ENCODE measurements around the gene LOC128125822.

Gene LOC128125822

DNA sequence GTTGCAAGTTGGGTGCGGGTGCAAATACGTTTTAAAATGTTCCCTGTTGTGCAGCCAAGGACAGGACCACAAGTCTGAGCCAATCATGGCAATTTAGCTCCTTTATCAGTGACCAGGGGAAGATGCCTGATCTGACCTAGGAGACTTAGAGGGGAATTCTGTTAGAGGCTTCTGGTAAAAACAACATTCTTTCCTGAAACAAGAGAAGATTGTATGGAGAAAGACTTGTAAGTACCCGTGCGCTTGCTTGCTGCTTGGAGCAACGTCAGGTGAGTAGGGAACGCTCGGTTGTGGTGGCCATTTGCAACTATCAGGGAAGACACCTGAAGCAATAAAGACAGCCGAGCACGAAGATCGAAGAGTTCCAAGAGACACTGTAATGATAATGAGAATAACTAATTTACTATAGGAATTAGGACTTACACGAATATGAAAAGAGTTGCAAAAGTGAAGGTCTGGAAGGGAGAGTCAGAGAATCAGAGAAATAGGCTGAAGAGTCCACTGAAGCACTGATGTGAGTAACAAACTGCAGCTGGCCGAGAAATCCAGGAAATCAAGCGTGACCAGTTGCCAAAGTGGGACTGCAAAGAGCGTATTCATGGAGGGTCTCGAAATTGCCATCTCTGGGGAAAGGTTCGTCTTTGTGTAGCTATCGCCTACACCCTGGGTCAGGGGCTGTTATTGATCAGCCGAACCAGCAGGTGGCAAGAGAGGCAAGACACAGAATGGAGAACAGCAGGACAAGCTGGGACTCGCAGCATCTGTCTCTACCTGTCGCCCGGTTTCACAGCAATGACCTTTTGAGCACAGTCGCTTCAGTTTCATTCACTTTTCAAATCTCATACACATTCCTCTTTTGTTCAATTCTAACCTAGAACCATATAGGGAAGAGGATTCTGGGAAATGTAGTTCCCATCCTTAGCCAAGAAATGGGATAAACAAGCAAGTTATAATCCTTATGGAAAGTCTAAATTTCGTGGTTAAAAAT is 26.1 kb downstream of the LOC128125822 start (continued):
- TF ChIP-seq SIN3A (IDR thresholded peaks at IDR 0.05; ENCODE audit: low read depth, low read length) (0 out of 2 replicates have a peak, but pooled peaks have one; percentile 31), EED (IDR thresholded peaks at IDR 0.05; ENCODE audit: low read depth) (0 out of 2 replicates have a peak, but pooled peaks have one; percentile 27)

DNA sequence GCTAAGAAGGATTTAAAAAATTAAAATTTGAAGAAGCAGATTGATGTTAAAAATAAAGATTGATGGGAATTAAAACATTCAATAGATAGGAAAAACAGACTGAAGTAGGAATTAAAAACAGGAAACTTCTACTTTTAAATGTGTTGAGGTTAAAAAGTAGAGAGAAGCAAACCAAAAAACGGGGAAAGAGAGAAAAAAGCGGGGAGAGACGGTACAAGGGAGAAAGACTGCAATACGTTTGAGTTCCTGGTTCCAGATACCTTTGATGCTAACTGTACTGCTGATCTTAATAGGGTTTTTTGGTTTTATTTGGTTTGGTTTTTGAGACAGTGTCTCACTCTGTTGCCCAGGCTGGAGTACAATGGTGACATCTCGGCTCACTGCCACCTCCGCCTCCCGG is 27.0 kb downstream of the LOC128125822 start:
- in situ Hi-C loops (cut with MboI) (loop anchor here (5.0 kb wide), 2 partner anchors 163 to 247 kb away; no protein-coding TSS in a partner anchor), intact Hi-C loops (cut with micrococcal nuclease; ENCODE audit: unreplicated experiment) (loop anchor here (2.0 kb wide), 1 partner anchor 204 kb away; no protein-coding TSS in a partner anchor)
- H4K20me1 ChIP-seq (ENCODE audit: control insufficient read depth, insufficient read depth): no peaks in the 10 kb centered on the region
- CTCF ChIA-PET: interaction anchor here (0.7 to 6.4 kb wide), 40 partner anchors 8 to 336 kb away, joined by 3 to 151 read pairs (median 6); no protein-coding TSS in a partner anchor
- no peaks in the 10 kb centered on the region for H3K79me2 ChIP-seq (ENCODE audit: control insufficient read depth, insufficient read depth, low read length)
- DNase-seq (ENCODE audit: low read depth, low spot score) (no peak), ATAC-seq (no peak), FAIRE-seq (no peak)
- POLR2A ChIA-PET: interaction anchor here (1.1 to 2.3 kb wide), 3 partner anchors 25 to 246 kb away, joined by 4 to 8 read pairs (median 7); no protein-coding TSS in a partner anchor
- SMC1A ChIA-PET (ENCODE audit: uncharacterized antibody, unreplicated experiment): interaction anchor here (0.6 to 5.7 kb wide), 27 partner anchors 13 to 292 kb away, joined by 3 to 95 read pairs (median 5); partner anchors contain the start of gene PHF3
- H3K36me3 ChIP-seq (ENCODE audit: control insufficient read depth in 2 of 2, insufficient read depth in 2 of 2, low read length in 1 of 2): no peaks in the 10 kb centered on the region
- peak overlapping the region; percentile 99; the same call in 1 of the 2 replicates for H2AFZ ChIP-seq (ENCODE audit: control insufficient read depth, low read depth, low read length)
- H3K9me3 ChIP-seq (replicated peaks; ENCODE audit: control insufficient read depth, insufficient read depth, low read length): no peaks in the 10 kb centered on the region
- H3K27ac ChIP-seq (ENCODE audit: control insufficient read depth, insufficient read depth): no peak overlapping the region
- no peak overlapping the region for H3K4me2 ChIP-seq (ENCODE audit: control insufficient read depth, insufficient read depth)
- H3K4me3 ChIP-seq: no peak overlapping the region
- TF ChIP-seq FOXK2 (IDR thresholded peaks at IDR 0.05): no peak
- TF ChIP-seq, protein P1, sequence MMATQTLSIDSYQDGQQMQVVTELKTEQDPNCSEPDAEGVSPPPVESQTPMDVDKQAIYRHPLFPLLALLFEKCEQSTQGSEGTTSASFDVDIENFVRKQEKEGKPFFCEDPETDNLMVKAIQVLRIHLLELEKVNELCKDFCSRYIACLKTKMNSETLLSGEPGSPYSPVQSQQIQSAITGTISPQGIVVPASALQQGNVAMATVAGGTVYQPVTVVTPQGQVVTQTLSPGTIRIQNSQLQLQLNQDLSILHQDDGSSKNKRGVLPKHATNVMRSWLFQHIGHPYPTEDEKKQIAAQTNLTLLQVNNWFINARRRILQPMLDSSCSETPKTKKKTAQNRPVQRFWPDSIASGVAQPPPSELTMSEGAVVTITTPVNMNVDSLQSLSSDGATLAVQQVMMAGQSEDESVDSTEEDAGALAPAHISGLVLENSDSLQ (IDR thresholded peaks at IDR 0.05): no peak
- no TSS peak for BruUV-seq (replicated peaks)
- no peaks in the 10 kb centered on the region for H3K27me3 ChIP-seq (replicated peaks in 1 of 2; ENCODE audit: control insufficient read depth in 2 of 2, insufficient read depth in 2 of 2, low read length in 1 of 2)
- H3K4me1 ChIP-seq (ENCODE audit: control insufficient read depth, insufficient read depth, low read length): peaks cover 6% of the 10 kb centered on the region
- RAD21 ChIA-PET (ENCODE audit: unreplicated experiment): interaction anchor here (0.6 to 3.1 kb wide), 25 partner anchors 12 to 251 kb away, joined by 3 to 69 read pairs (median 7); partner anchors contain the start of gene PHF3
- 77% methylated on average over 7 of the region's 7 CpGs for WGBS (ENCODE audit: insufficient coverage, insufficient replicate concordance, low lambda C conversion rate, missing lambda C conversion rate)
- H3K9ac ChIP-seq (ENCODE audit: control insufficient read depth, insufficient read depth, low read length): no peak overlapping the region

All from GM12878 (cell line).